Activated naive CD4-positive, alpha-beta T cell (primary cell): ENCODE data around the gene NARF.
"Not testable (repeated sequence)": the region's sequence is repeated elsewhere in the genome, so short reads cannot be mapped to it uniquely, and the experiment has no call there.

Source experiments
- DNase-seq, 4 experiments: peaks; one replicate each; lab custom pipeline; 2025; lab: John Stamatoyannopoulos, UW

Gene NARF

GRCh38 chr17:82536512-82537201 is 78.1 kb downstream of the NARF start:
- DNase-seq = no peak

- not testable (repeated sequence) for DNase-seq
Measured at GRCh38 chr17:82537228-82537627, 78.7 kb downstream of the NARF start.

DNA sequence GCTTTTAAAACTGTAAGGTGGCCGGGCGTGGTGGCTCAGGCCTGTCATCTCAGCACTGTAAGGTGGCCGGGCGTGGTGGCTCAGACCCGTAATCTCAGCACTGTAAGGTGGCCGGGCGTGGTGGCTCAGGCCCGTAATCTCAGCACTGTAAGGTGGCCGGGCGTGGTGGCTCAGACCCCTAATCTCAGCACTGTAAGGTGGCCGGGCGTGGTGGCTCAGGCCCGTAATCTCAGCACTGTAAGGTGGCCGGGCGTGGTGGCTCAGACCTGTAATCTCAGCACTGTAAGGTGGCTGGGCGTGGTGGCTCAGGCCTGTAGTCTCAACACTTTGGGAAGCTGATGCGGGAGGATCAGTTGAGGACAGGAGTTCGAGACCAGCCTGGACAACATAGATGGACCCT is 80.5 kb downstream of the NARF start:
- DNase-seq = not testable (repeated sequence)
